Loucy (cell line): ENCODE results near the gene MPDZ.

Experiments used
- H2AFZ ChIP-seq: fragments of 200-600 bp; sonication (generic); 2 replicates; pipeline ENCODE4 v1.6.0; 2016; ENCODE audit warnings: antibody characterized with exemption, mild to moderate bottlenecking, low read length, moderate library complexity
- H3F3A ChIP-seq: fragments of 200-600 bp; 2 replicates; pipeline ENCODE4 v1.6.0; 2016; ENCODE audit warnings: antibody characterized with exemption, low read depth, mild to moderate bottlenecking
- H3K27me3 ChIP-seq: fragments of 200-600 bp; sonication (generic); 2 replicates; pipeline ENCODE4 v1.6.1; 2014; ENCODE audit warnings: low read length, mild to moderate bottlenecking; ENCODE audit not compliant: insufficient read depth, poor library complexity, severe bottlenecking
- H3K36me3 ChIP-seq: fragments of 200-600 bp; sonication (generic); 2 replicates; pipeline ENCODE4 v1.6.1; 2016; ENCODE audit warnings: low read length; ENCODE audit not compliant: insufficient read depth
- H3K4me1 ChIP-seq: fragments of 200-600 bp; sonication (generic); 2 replicates; pipeline ENCODE4 v1.5.1; 2014; ENCODE audit warnings: low read length, mild to moderate bottlenecking; ENCODE audit not compliant: insufficient read depth, poor library complexity, severe bottlenecking
- H3K4me2 ChIP-seq: fragments of 200-600 bp; sonication (generic); 2 replicates; pipeline ENCODE4 v1.6.0; 2014; ENCODE audit warnings: antibody characterized with exemption, low read length, low read depth, mild to moderate bottlenecking; ENCODE audit not compliant: poor library complexity, severe bottlenecking
- H3K4me3 ChIP-seq: fragments of 200-600 bp; sonication (generic); 2 replicates; pipeline ENCODE4 v1.5.1; 2014; ENCODE audit warnings: low read length, mild to moderate bottlenecking, mixed read lengths; ENCODE audit not compliant: poor library complexity, severe bottlenecking
- H3K79me2 ChIP-seq: fragments of 200-600 bp; sonication (generic); 2 replicates; pipeline ENCODE4 v1.6.1; 2014; ENCODE audit warnings: low read length; ENCODE audit not compliant: insufficient read depth
- H3K9ac ChIP-seq: fragments of 200-600 bp; sonication (generic); 2 replicates; pipeline ENCODE4 v1.6.0; 2014; ENCODE audit warnings: mild to moderate bottlenecking, low read depth, low read length, moderate library complexity; ENCODE audit not compliant: poor library complexity, severe bottlenecking
- H3K9me2 ChIP-seq: fragments of 200-600 bp; sonication (generic); replicated peaks from 2 replicates; pipeline ENCODE4 v1.6.1; 2016; ENCODE audit warnings: low read depth, low read length, mixed read lengths
- H3K9me3 ChIP-seq: fragments of 200-600 bp; sonication (generic); 2 replicates; pipeline ENCODE4 v1.6.1; 2014; ENCODE audit warnings: mild to moderate bottlenecking, antibody characterized with exemption, low read length, low read depth; ENCODE audit not compliant: insufficient read depth
- H4K20me1 ChIP-seq: fragments of 200-600 bp; sonication (generic); 2 replicates; pipeline ENCODE4 v1.6.0; 2014; ENCODE audit warnings: antibody characterized with exemption, low read length, mild to moderate bottlenecking; ENCODE audit not compliant: insufficient read depth, poor library complexity, severe bottlenecking
- EZH2phosphoT487 ChIP-seq: fragments of 200-600 bp; IDR thresholded peaks from 2 replicates; pipeline ENCODE4 v1.6.1; 2018; ENCODE audit warnings: antibody characterized with exemption, mild to moderate bottlenecking, moderate library complexity, borderline replicate concordance
- TF ChIP-seq, protein P1 (sequence below): fragments of 200-600 bp; sonication (generic); conservative IDR thresholded peaks from 2 replicates; pipeline ENCODE4 v1.5.1; 2014; ENCODE audit warnings: mild to moderate bottlenecking, antibody characterized with exemption, low read length

MPDZ gene

DNA sequence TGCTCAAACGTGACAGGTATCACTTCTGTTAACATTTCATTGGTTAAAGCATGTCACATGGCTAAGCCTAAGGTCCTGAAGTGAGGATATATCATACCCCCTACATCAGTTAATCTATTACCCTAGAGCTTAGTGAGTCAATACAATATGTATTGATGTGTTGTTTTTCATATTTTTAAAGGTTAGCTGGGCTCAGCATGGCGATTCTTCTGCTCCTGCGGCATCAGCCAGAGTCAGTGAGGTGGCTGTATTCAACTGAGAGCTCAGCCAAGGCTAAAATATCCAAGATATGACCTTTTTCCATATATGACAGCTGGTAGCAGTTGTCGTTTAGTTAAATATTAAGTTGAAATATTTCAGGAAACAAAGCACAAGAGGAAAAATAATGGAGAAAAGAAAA, 38.5 kb upstream of the MPDZ start:
- TF ChIP-seq EZH2phosphoT487: no peak
- TF ChIP-seq, protein P1, sequence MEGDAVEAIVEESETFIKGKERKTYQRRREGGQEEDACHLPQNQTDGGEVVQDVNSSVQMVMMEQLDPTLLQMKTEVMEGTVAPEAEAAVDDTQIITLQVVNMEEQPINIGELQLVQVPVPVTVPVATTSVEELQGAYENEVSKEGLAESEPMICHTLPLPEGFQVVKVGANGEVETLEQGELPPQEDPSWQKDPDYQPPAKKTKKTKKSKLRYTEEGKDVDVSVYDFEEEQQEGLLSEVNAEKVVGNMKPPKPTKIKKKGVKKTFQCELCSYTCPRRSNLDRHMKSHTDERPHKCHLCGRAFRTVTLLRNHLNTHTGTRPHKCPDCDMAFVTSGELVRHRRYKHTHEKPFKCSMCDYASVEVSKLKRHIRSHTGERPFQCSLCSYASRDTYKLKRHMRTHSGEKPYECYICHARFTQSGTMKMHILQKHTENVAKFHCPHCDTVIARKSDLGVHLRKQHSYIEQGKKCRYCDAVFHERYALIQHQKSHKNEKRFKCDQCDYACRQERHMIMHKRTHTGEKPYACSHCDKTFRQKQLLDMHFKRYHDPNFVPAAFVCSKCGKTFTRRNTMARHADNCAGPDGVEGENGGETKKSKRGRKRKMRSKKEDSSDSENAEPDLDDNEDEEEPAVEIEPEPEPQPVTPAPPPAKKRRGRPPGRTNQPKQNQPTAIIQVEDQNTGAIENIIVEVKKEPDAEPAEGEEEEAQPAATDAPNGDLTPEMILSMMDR: no peak

DNA sequence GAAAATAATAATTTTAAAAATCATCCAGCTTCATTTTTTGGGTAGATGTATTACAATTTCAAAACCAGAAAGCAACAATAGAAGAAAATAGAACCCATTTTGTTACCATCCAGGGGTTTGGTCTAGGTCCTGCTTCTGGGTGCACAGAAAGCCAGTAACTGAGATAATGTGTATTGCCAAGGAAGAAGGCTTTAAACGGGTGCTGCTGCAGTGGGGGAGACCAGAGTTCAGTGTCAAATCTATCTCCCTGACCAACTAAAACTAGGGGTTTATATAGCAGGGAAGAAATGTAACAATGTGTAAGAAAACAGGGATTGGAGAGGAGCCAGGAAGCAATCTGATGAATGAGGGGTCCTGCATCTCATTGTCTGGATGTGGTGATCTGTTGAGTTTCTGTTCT, 17.5 kb upstream of the MPDZ start:
- no peaks in the 10 kb centered on the region for H3K4me1 ChIP-seq
- H4K20me1 ChIP-seq: no peaks in the 10 kb centered on the region
- H3F3A ChIP-seq: no peaks in the 10 kb centered on the region
- no peaks in the 10 kb centered on the region for H3K9me3 ChIP-seq
- no peak overlapping the region for H3K4me3 ChIP-seq
- H2AFZ ChIP-seq: no peak overlapping the region
- no peaks in the 10 kb centered on the region for H3K79me2 ChIP-seq
- no peak overlapping the region for H3K4me2 ChIP-seq
- no peak for TF ChIP-seq EZH2phosphoT487
- TF ChIP-seq, protein P1: no peak
- H3K9me2 ChIP-seq: no peaks in the 10 kb centered on the region
- no peaks in the 10 kb centered on the region for H3K36me3 ChIP-seq
- H3K9ac ChIP-seq: no peak overlapping the region
- no peaks in the 10 kb centered on the region for H3K27me3 ChIP-seq

More for the DNA sequence above, 38.5 kb upstream of the MPDZ start:
- Histone ChIP-seq H3K4me1 (no peaks in the 10 kb centered on the region), H3K9ac (no peak overlapping the region), H3F3A (no peaks in the 10 kb centered on the region), H3K79me2 (no peaks in the 10 kb centered on the region), H3K27me3 (no peaks in the 10 kb centered on the region), H3K9me3 (no peaks in the 10 kb centered on the region), H3K4me3 (no peak overlapping the region), H4K20me1 (no peaks in the 10 kb centered on the region), H3K4me2 (no peak overlapping the region), H3K36me3 (no peaks in the 10 kb centered on the region), H3K9me2 (no peaks in the 10 kb centered on the region), H2AFZ (no peak overlapping the region)

DNA sequence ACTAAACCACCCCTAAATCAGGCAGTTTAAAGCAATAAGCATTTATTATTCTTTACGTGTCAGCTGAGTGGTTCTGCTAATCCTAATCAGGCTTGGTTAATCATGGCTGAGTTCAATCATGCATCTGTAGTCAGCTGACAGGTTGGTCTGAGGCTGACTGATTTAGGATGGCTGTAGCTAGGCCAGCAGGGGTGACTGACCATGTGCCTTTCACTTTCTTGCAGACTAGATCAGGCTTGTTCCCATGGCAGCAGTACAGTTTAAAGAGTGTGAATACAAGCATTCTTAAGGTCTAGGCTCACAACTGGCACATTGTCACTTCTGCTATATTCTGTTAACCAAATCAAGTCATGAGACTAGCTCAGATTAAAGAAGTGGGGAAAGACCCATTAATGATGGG, 16.1 kb upstream of the MPDZ start:
- no peaks in the 10 kb centered on the region for H3K9me3 ChIP-seq
- no peaks in the 10 kb centered on the region for H3K4me1 ChIP-seq
- no peaks in the 10 kb centered on the region for H3K79me2 ChIP-seq
- TF ChIP-seq, protein P1: no peak
- TF ChIP-seq EZH2phosphoT487: no peak
- no peaks in the 10 kb centered on the region for H3K27me3 ChIP-seq
- no peaks in the 10 kb centered on the region for H3K36me3 ChIP-seq
- no peak overlapping the region for H3K4me3 ChIP-seq
- no peaks in the 10 kb centered on the region for H3K9me2 ChIP-seq
- H3K9ac ChIP-seq: no peak overlapping the region
- H4K20me1 ChIP-seq: no peaks in the 10 kb centered on the region
- no peak overlapping the region for H2AFZ ChIP-seq
- H3F3A ChIP-seq: no peaks in the 10 kb centered on the region
- H3K4me2 ChIP-seq: no peak overlapping the region
